Tibial nerve (tissue), 4 donors: ENCODE measurements around the gene CFL1. TPM values are rescaled to one million over a fixed set of nuclear protein-coding genes. Genes with fewer than 3 reads are reported as not detected.
A peak's percentile ranks its signal among the peaks of the same experiment; 100 is the strongest.

Experiments
- DNase-seq, 2 donors: peaks; one replicate each; pipeline ENCODE4 v3.0.0-alpha.2; 2019; ENCODE audit warnings: low spot score in 2 of 2
- H3K27ac ChIP-seq, 4 donors: fragments of 200-600 bp; sonication (generic) in 3 of 4; one replicate each; pipeline ENCODE4 v1.5.1; 2017 to 2019; ENCODE audit warnings: mild to moderate bottlenecking in 1 of 4
- H3K27me3 ChIP-seq, 2 donors: fragments of 200-600 bp; sonication (generic) in 1 of 2; one replicate each; pipeline versions ENCODE4 v1.5.1 to v1.6.0; 2017 to 2019
- H3K36me3 ChIP-seq, 3 donors: fragments of 200-600 bp; sonication (generic); one replicate each; pipeline ENCODE4 v1.5.1; 2018 to 2019
- H3K4me1 ChIP-seq, 4 donors: fragments of 200-600 bp; sonication (generic) in 3 of 4; one replicate each; pipeline ENCODE4 v1.5.1; 2017 to 2019
- H3K4me3 ChIP-seq, 4 donors: fragments of 200-600 bp; sonication (generic) in 3 of 4; one replicate each; pipeline ENCODE4 v1.5.1; 2017 to 2019; ENCODE audit warnings: mild to moderate bottlenecking in 1 of 4, moderate library complexity in 1 of 4
- H3K9me3 ChIP-seq, 4 donors: fragments of 200-600 bp; sonication (generic) in 3 of 4; one replicate each; pipeline ENCODE4 v1.5.1; 2017 to 2019
- CTCF ChIP-seq, 5 experiments: fragments of 200-600 bp in 3 of 5; fragments of 450-650 bp in 2 of 5; sonication (generic) in 3 of 5; IDR thresholded peaks; one replicate each; pipeline ENCODE4 v1.5.1; 2016 to 2019; ENCODE audit warnings: antibody characterized with exemption in 5 of 5, mild to moderate bottlenecking in 3 of 5, moderate library complexity in 2 of 5
- EP300 ChIP-seq, 2 donors: sonication (generic); formaldehyde crosslinking; IDR thresholded peaks; one replicate each; pipeline ENCODE4 v1.6.1; 2017; ENCODE audit warnings: antibody characterized with exemption in 2 of 2, mild to moderate bottlenecking in 1 of 2
- POLR2A ChIP-seq, 2 donors: fragments of 450-650 bp; IDR thresholded peaks; one replicate each; pipeline ENCODE4 v1.6.1; 2017; ENCODE audit warnings: antibody characterized with exemption in 2 of 2, mild to moderate bottlenecking in 2 of 2, moderate library complexity in 2 of 2
- WGBS, 2 donors: methylation state at CpG; one replicate each; pipeline ENCODE4 v1.1.5; 2018; 5-methylcytosine and 5-hydroxymethylcytosine counted together
- total RNA-seq, 4 donors: library from RNA; depleted of rRNA; stranded (reverse); fragments of >200 nt; gene quantifications; one replicate each; pipeline ENCODE4 v1.1.0, GENCODE V29; 2016

Gene CFL1
- total RNA-seq, 4 donors from 2014 or later: 461 to 881 (median 580) TPM

GRCh38 chr11:65853246-65853979 lies 4.6 kb downstream of the CFL1 start:
- TF ChIP-seq EP300 (IDR thresholded peaks at IDR 0.05): no peak
- no peak for TF ChIP-seq CTCF (IDR thresholded peaks at IDR 0.05)
- no peak for TF ChIP-seq POLR2A (IDR thresholded peaks at IDR 0.05)
- no peak overlapping the region for H3K4me3 ChIP-seq
- WGBS, 2 donors: 77 to 94% methylated on average over 6 of the region's 6 CpGs
- H3K9me3 ChIP-seq: peaks cover 0 to 9% (median 0%) of the 10 kb centered on the region in 4 donors
- DNase-seq: no peak
- H3K4me1 ChIP-seq: peaks cover 0 to 31% (median 11%) of the 10 kb centered on the region in 4 donors
- peaks cover 2 to 64% (median 28%) of the 10 kb centered on the region in 3 donors for H3K36me3 ChIP-seq
- H3K27ac ChIP-seq: peak overlapping the region in 1 of 4 donors; percentile 46
- H3K27me3 ChIP-seq: no peaks in the 10 kb centered on the region

- H3K27me3 ChIP-seq: no peaks in the 10 kb centered on the region
- H3K9me3 ChIP-seq: peaks cover 0 to 9% (median 0%) of the 10 kb centered on the region in 4 donors
- DNase-seq: no peak
- H3K27ac ChIP-seq: no peak overlapping the region
- TF ChIP-seq EP300 (IDR thresholded peaks at IDR 0.05): no peak
- TF ChIP-seq CTCF (IDR thresholded peaks at IDR 0.05): no peak
- no peak for TF ChIP-seq POLR2A (IDR thresholded peaks at IDR 0.05)
- WGBS, 2 donors: 92% methylated on average over 31 to 33 of the region's 33 CpGs
- H3K36me3 ChIP-seq: peaks cover 2 to 64% (median 28%) of the 10 kb centered on the region in 3 donors
- peaks cover 0 to 31% (median 11%) of the 10 kb centered on the region in 4 donors for H3K4me1 ChIP-seq
- no peak overlapping the region for H3K4me3 ChIP-seq
These were observed 5.3 kb downstream of the CFL1 start for GRCh38 chr11:65852508-65853245.

- no peak overlapping the region for H3K27ac ChIP-seq
- peaks cover 0 to 31% (median 11%) of the 10 kb centered on the region in 4 donors for H3K4me1 ChIP-seq
- H3K4me3 ChIP-seq: no peak overlapping the region
- TF ChIP-seq CTCF (IDR thresholded peaks at IDR 0.05) (no peak), POLR2A (IDR thresholded peaks at IDR 0.05) (no peak), EP300 (IDR thresholded peaks at IDR 0.05) (no peak)
- no peaks in the 10 kb centered on the region for H3K27me3 ChIP-seq
- DNase-seq: no peak
- H3K36me3 ChIP-seq: peaks cover 2 to 64% (median 28%) of the 10 kb centered on the region in 3 donors
- peaks cover 0 to 9% (median 0%) of the 10 kb centered on the region in 4 donors for H3K9me3 ChIP-seq
- WGBS, 2 donors: 87 to 89% methylated on average over 10 of the region's 10 CpGs
These were observed 6.0 kb downstream of the CFL1 start for GRCh38 chr11:65851811-65852507.

- DNase-seq: no peak
- H3K27ac ChIP-seq: no peak overlapping the region
- peaks cover 2 to 62% (median 28%) of the 10 kb centered on the region in 3 donors for H3K36me3 ChIP-seq
- no peaks in the 10 kb centered on the region for H3K27me3 ChIP-seq
- 89 to 94% methylated on average over 13 to 14 of the region's 14 CpGs for WGBS, 2 donors
- TF ChIP-seq EP300 (IDR thresholded peaks at IDR 0.05) (no peak), CTCF (IDR thresholded peaks at IDR 0.05) (peak in 1 of 5 experiments; percentile 13)
- H3K4me3 ChIP-seq: no peak overlapping the region
- H3K9me3 ChIP-seq: peaks cover 0 to 9% (median 0%) of the 10 kb centered on the region in 4 donors
- H3K4me1 ChIP-seq: peaks cover 0 to 23% (median 6%) of the 10 kb centered on the region in 4 donors
These were observed 6.8 kb downstream of the CFL1 start for GRCh38 chr11:65851083-65851579.
